Loucy (cell line): Measurements from ENCODE around the gene RSBN1.
A peak's percentile ranks its signal among the peaks of the same experiment; 100 is the strongest.

Experiments
- H2AFZ ChIP-seq: fragments of 200-600 bp; sonication (generic); 2 replicates; pipeline ENCODE4 v1.6.0; 2016; ENCODE audit warnings: antibody characterized with exemption, mild to moderate bottlenecking, low read length, moderate library complexity
- H3F3A ChIP-seq: fragments of 200-600 bp; 2 replicates; pipeline ENCODE4 v1.6.0; 2016; ENCODE audit warnings: antibody characterized with exemption, low read depth, mild to moderate bottlenecking
- H3K27me3 ChIP-seq: fragments of 200-600 bp; sonication (generic); 2 replicates; pipeline ENCODE4 v1.6.1; 2014; ENCODE audit warnings: low read length, mild to moderate bottlenecking; ENCODE audit not compliant: insufficient read depth, poor library complexity, severe bottlenecking
- H3K36me3 ChIP-seq: fragments of 200-600 bp; sonication (generic); 2 replicates; pipeline ENCODE4 v1.6.1; 2016; ENCODE audit warnings: low read length; ENCODE audit not compliant: insufficient read depth
- H3K4me1 ChIP-seq: fragments of 200-600 bp; sonication (generic); 2 replicates; pipeline ENCODE4 v1.5.1; 2014; ENCODE audit warnings: low read length, mild to moderate bottlenecking; ENCODE audit not compliant: insufficient read depth, poor library complexity, severe bottlenecking
- H3K4me2 ChIP-seq: fragments of 200-600 bp; sonication (generic); 2 replicates; pipeline ENCODE4 v1.6.0; 2014; ENCODE audit warnings: antibody characterized with exemption, low read length, low read depth, mild to moderate bottlenecking; ENCODE audit not compliant: poor library complexity, severe bottlenecking
- H3K4me3 ChIP-seq: fragments of 200-600 bp; sonication (generic); 2 replicates; pipeline ENCODE4 v1.5.1; 2014; ENCODE audit warnings: low read length, mild to moderate bottlenecking, mixed read lengths; ENCODE audit not compliant: poor library complexity, severe bottlenecking
- H3K79me2 ChIP-seq: fragments of 200-600 bp; sonication (generic); 2 replicates; pipeline ENCODE4 v1.6.1; 2014; ENCODE audit warnings: low read length; ENCODE audit not compliant: insufficient read depth
- H3K9ac ChIP-seq: fragments of 200-600 bp; sonication (generic); 2 replicates; pipeline ENCODE4 v1.6.0; 2014; ENCODE audit warnings: mild to moderate bottlenecking, low read depth, low read length, moderate library complexity; ENCODE audit not compliant: poor library complexity, severe bottlenecking
- H3K9me2 ChIP-seq: fragments of 200-600 bp; sonication (generic); replicated peaks from 2 replicates; pipeline ENCODE4 v1.6.1; 2016; ENCODE audit warnings: low read depth, low read length, mixed read lengths
- H3K9me3 ChIP-seq: fragments of 200-600 bp; sonication (generic); 2 replicates; pipeline ENCODE4 v1.6.1; 2014; ENCODE audit warnings: mild to moderate bottlenecking, antibody characterized with exemption, low read length, low read depth; ENCODE audit not compliant: insufficient read depth
- H4K20me1 ChIP-seq: fragments of 200-600 bp; sonication (generic); 2 replicates; pipeline ENCODE4 v1.6.0; 2014; ENCODE audit warnings: antibody characterized with exemption, low read length, mild to moderate bottlenecking; ENCODE audit not compliant: insufficient read depth, poor library complexity, severe bottlenecking
- CTCF ChIP-seq: fragments of 200-600 bp; sonication (generic); conservative IDR thresholded peaks from 2 replicates; pipeline ENCODE4 v1.5.1; 2014; ENCODE audit warnings: mild to moderate bottlenecking, antibody characterized with exemption, low read length
- EZH2phosphoT487 ChIP-seq: fragments of 200-600 bp; IDR thresholded peaks from 2 replicates; pipeline ENCODE4 v1.6.1; 2018; ENCODE audit warnings: antibody characterized with exemption, mild to moderate bottlenecking, moderate library complexity, borderline replicate concordance

The RSBN1 gene

GRCh38 chr1:113770031-113770430, 42.2 kb downstream of the RSBN1 start:
- Histone ChIP-seq H3K4me1 (peaks cover 13% of the 10 kb centered on the region), H3K9ac (no peak overlapping the region), H3K79me2 (peaks cover 27% of the 10 kb centered on the region; the same call in 1 of the 2 replicates), H3K27me3 (no peaks in the 10 kb centered on the region), H3K9me2 (no peaks in the 10 kb centered on the region), H3K4me3 (no peak overlapping the region), H3K36me3 (peaks cover 90% of the 10 kb centered on the region), H3F3A (no peaks in the 10 kb centered on the region), H3K9me3 (no peaks in the 10 kb centered on the region), H4K20me1 (peaks cover 13% of the 10 kb centered on the region), H3K4me2 (peak overlapping the region; percentile 8), H2AFZ (no peak overlapping the region)
- TF ChIP-seq EZH2phosphoT487 (no peak), CTCF (no peak)

GRCh38 chr1:113769601-113769970, 42.7 kb downstream of the RSBN1 start:
- peaks cover 91% of the 10 kb centered on the region for H3K36me3 ChIP-seq
- peaks cover 27% of the 10 kb centered on the region; the same call in 1 of the 2 replicates for H3K79me2 ChIP-seq
- H3K4me2 ChIP-seq, result peak overlapping the region; percentile 8

GRCh38 chr1:113768916-113769600, 43.2 kb downstream of the RSBN1 start:
- H3K9me2 ChIP-seq, result no peaks in the 10 kb centered on the region
- H3K4me1 ChIP-seq, result peaks cover 13% of the 10 kb centered on the region
- H3K36me3 ChIP-seq, result peaks cover 93% of the 10 kb centered on the region
- H3K27me3 ChIP-seq, result no peaks in the 10 kb centered on the region
- H3K4me2 ChIP-seq, result peak overlapping the region; percentile 8
- no peaks in the 10 kb centered on the region for H3F3A ChIP-seq
- no peak overlapping the region for H3K4me3 ChIP-seq
- H4K20me1 ChIP-seq, result peaks cover 13% of the 10 kb centered on the region
- TF ChIP-seq EZH2phosphoT487, result no peak
- no peak for TF ChIP-seq CTCF
- H3K9ac ChIP-seq, result no peak overlapping the region
- H3K79me2 ChIP-seq, result peaks cover 27% of the 10 kb centered on the region; the same call in 1 of the 2 replicates
- H3K9me3 ChIP-seq, result no peaks in the 10 kb centered on the region
- H2AFZ ChIP-seq, result no peak overlapping the region

More at GRCh38 chr1:113769601-113769970, 42.7 kb downstream of the RSBN1 start:
- H3F3A ChIP-seq, result no peaks in the 10 kb centered on the region
- peaks cover 13% of the 10 kb centered on the region for H3K4me1 ChIP-seq
- H3K9me2 ChIP-seq, result no peaks in the 10 kb centered on the region
- no peak for TF ChIP-seq EZH2phosphoT487
- no peak for TF ChIP-seq CTCF
- peaks cover 13% of the 10 kb centered on the region for H4K20me1 ChIP-seq
- no peaks in the 10 kb centered on the region for H3K27me3 ChIP-seq
- no peak overlapping the region for H3K4me3 ChIP-seq
- no peak overlapping the region for H3K9ac ChIP-seq
- no peak overlapping the region for H2AFZ ChIP-seq
- no peaks in the 10 kb centered on the region for H3K9me3 ChIP-seq
